SK-N-SH treated with all-trans-retinoic acid at 6 μM for 48 hours (cell line): Measurements from ENCODE around the gene TXK.

ENCODE experiments used
- ATAC-seq: fragments of 200-7000 bp; cut with Tn5 transposase; 3 replicates; pipeline ENCODE4 v1.9.1; 2020; ENCODE audit warnings: mild to moderate bottlenecking, moderate library complexity
- ARNTL ChIP-seq: fragments of 450-650 bp; formaldehyde crosslinking; IDR thresholded peaks from 2 replicates; pipeline ENCODE4 v1.5.0; 2020; ENCODE audit warnings: low read depth, mild to moderate bottlenecking, moderate library complexity, borderline replicate concordance
- BACH2 ChIP-seq: fragments of 250-450 bp; sonication (Bioruptor Pico); IDR thresholded peaks from 2 replicates; pipeline ENCODE4 v1.9.0; 2021; ENCODE audit warnings: mild to moderate bottlenecking, borderline replicate concordance
- CREB5 ChIP-seq: fragments of 250-450 bp; sonication (Bioruptor Pico); IDR thresholded peaks from 2 replicates; pipeline ENCODE4 v1.5.1; 2020; ENCODE audit warnings: low read depth, mild to moderate bottlenecking, moderate library complexity
- CSDC2 ChIP-seq: fragments of 250-450 bp; sonication (Bioruptor Pico); IDR thresholded peaks from 2 replicates; pipeline ENCODE4 v1.5.0; 2020; ENCODE audit warnings: mild to moderate bottlenecking, moderate library complexity
- ESRRG ChIP-seq: fragments of 250-450 bp; sonication (Bioruptor Pico); IDR thresholded peaks from 2 replicates; pipeline ENCODE4 v1.6.1; 2021; ENCODE audit warnings: mild to moderate bottlenecking
- GLIS3 ChIP-seq: fragments of 250-450 bp; sonication (Bioruptor Pico); IDR thresholded peaks from 2 replicates; pipeline ENCODE4 v1.5.0; 2020; ENCODE audit warnings: mild to moderate bottlenecking, moderate library complexity
- ISL1 ChIP-seq: fragments of 250-450 bp; sonication (Bioruptor Pico); IDR thresholded peaks from 2 replicates; pipeline ENCODE4 v2.1.2; 2022; ENCODE audit warnings: mild to moderate bottlenecking, moderate library complexity
- OSR1 ChIP-seq: fragments of 250-450 bp; sonication (Bioruptor Pico); IDR thresholded peaks from 2 replicates; pipeline ENCODE4 v1.8.0; 2022; ENCODE audit warnings: moderate library complexity, mild to moderate bottlenecking, inconsistent platforms
- POU6F1 ChIP-seq: fragments of 250-450 bp; sonication (Bioruptor Pico); IDR thresholded peaks from 2 replicates; pipeline ENCODE4 v1.8.0; 2021; ENCODE audit warnings: low read depth, mild to moderate bottlenecking, moderate library complexity, borderline replicate concordance
- PPARA ChIP-seq: fragments of 250-450 bp; sonication (Bioruptor Pico); IDR thresholded peaks from 2 replicates; pipeline ENCODE4 v1.5.0; 2020; ENCODE audit warnings: mild to moderate bottlenecking, borderline replicate concordance
- RARB ChIP-seq: fragments of 250-450 bp; sonication (Bioruptor Pico); IDR thresholded peaks from 2 replicates; pipeline ENCODE4 v1.8.0; 2021; ENCODE audit warnings: mild to moderate bottlenecking, moderate library complexity
- SNAI2 ChIP-seq: fragments of 250-450 bp; sonication (Bioruptor Pico); IDR thresholded peaks from 2 replicates; pipeline ENCODE4 v1.5.0; 2020; ENCODE audit warnings: mild to moderate bottlenecking, moderate library complexity
- TCF4 ChIP-seq: fragments of 250-450 bp; sonication (Bioruptor Pico); IDR thresholded peaks from 2 replicates; pipeline ENCODE4 v1.8.0; 2021; ENCODE audit warnings: mild to moderate bottlenecking, moderate library complexity, borderline replicate concordance
- TOX ChIP-seq: fragments of 250-450 bp; sonication (Bioruptor Pico); IDR thresholded peaks from 2 replicates; pipeline ENCODE4 v1.8.0; 2021; ENCODE audit warnings: mild to moderate bottlenecking, moderate library complexity, borderline replicate concordance
- ZC3H10 ChIP-seq: fragments of 250-450 bp; sonication (Bioruptor Pico); IDR thresholded peaks from 2 replicates; pipeline ENCODE4 v1.5.1; 2021; ENCODE audit warnings: mild to moderate bottlenecking, moderate library complexity
- ZFP3 ChIP-seq: fragments of 250-450 bp; sonication (Bioruptor Pico); IDR thresholded peaks from 2 replicates; pipeline ENCODE4 v1.5.0; 2020; ENCODE audit warnings: mild to moderate bottlenecking, moderate library complexity
- ZFP30 ChIP-seq: fragments of 450-650 bp; formaldehyde crosslinking; IDR thresholded peaks from 2 replicates; pipeline ENCODE4 v1.5.0; 2022; ENCODE audit warnings: mild to moderate bottlenecking, moderate library complexity
- ZNF565 ChIP-seq: fragments of 450-650 bp; formaldehyde crosslinking; conservative IDR thresholded peaks from 2 replicates; pipeline ENCODE4 v1.5.0; 2020; ENCODE audit warnings: low read depth, mild to moderate bottlenecking, moderate library complexity
- ZNF70 ChIP-seq: fragments of 450-650 bp; formaldehyde crosslinking; IDR thresholded peaks from 2 replicates; pipeline ENCODE4 v1.5.0; 2020; ENCODE audit warnings: mild to moderate bottlenecking, moderate library complexity
- ZNF8 ChIP-seq: fragments of 450-650 bp; formaldehyde crosslinking; IDR thresholded peaks from 2 replicates; pipeline ENCODE4 v1.5.0; 2020; ENCODE audit warnings: mild to moderate bottlenecking, moderate library complexity
- TF ChIP-seq, protein P1 (sequence below): fragments of 250-450 bp; sonication (Bioruptor Pico); IDR thresholded peaks from 2 replicates; pipeline ENCODE4 v1.5.0; 2020; ENCODE audit warnings: mild to moderate bottlenecking, moderate library complexity
- TF ChIP-seq, protein P2 (sequence below): fragments of 250-450 bp; sonication (Bioruptor Pico); IDR thresholded peaks from 2 replicates; pipeline ENCODE4 v1.8.0; 2020; ENCODE audit warnings: mild to moderate bottlenecking, moderate library complexity, borderline replicate concordance
- TF ChIP-seq, protein P3 (sequence below): fragments of 250-450 bp; sonication (Bioruptor Pico); IDR thresholded peaks from 2 replicates; pipeline ENCODE4 v1.5.1; 2021; ENCODE audit warnings: mild to moderate bottlenecking, moderate library complexity

TXK gene

DNA sequence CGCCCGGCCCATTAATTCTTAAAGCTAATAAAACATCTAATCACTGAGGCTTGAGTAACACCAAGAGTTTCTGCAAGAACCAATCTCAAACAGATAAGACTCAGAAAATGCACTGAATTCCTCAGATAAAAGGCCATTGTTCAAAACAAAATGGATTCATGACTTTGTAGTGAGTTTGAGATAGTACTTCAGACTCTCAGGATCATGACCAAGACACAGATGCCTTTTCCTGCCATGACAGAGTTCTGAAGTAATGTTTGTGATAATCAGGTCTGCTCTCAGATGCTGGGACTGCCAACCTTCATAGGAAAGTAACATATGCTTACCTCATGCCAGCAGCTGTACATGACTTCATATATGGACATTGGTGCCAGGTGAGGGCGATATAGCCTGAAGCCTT is 62.9 kb downstream of the TXK start:
- TF ChIP-seq ESRRG (CRISPR knock-in tag) (no peak), ZNF70 (CRISPR knock-in tag) (no peak), ISL1 (0 out of 2 replicates have a peak, but pooled peaks have one; percentile 21), ARNTL (CRISPR knock-in tag) (no peak)
- no peak for ATAC-seq

DNA sequence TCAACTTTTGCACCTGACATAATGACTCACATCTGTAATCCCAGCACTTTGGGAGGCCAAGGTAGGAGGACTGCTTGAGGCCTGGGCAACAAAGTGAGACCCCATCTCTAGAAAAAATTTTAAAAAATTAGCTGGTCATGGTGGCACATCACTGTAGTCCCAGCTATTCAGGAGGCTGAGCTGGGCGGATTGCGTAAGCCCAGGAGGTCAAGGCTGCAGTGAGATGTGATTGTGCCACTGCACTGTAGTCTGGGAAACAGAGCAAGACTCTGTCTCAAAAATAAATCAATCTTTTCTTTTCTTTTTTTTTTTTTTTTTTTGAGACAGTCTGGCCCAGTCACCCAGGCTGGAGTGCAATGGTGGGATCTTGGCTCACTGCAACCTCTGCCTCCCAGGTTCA is 65.0 kb downstream of the TXK start:
- ATAC-seq = no peak
- TF ChIP-seq GLIS3 (CRISPR knock-in tag) = no peak
- no peak for TF ChIP-seq CREB5
- no peak for TF ChIP-seq SNAI2
- TF ChIP-seq TCF4 (CRISPR knock-in tag) = no peak
- no peak for TF ChIP-seq ZFP3 (CRISPR knock-in tag)
- TF ChIP-seq, protein P1, sequence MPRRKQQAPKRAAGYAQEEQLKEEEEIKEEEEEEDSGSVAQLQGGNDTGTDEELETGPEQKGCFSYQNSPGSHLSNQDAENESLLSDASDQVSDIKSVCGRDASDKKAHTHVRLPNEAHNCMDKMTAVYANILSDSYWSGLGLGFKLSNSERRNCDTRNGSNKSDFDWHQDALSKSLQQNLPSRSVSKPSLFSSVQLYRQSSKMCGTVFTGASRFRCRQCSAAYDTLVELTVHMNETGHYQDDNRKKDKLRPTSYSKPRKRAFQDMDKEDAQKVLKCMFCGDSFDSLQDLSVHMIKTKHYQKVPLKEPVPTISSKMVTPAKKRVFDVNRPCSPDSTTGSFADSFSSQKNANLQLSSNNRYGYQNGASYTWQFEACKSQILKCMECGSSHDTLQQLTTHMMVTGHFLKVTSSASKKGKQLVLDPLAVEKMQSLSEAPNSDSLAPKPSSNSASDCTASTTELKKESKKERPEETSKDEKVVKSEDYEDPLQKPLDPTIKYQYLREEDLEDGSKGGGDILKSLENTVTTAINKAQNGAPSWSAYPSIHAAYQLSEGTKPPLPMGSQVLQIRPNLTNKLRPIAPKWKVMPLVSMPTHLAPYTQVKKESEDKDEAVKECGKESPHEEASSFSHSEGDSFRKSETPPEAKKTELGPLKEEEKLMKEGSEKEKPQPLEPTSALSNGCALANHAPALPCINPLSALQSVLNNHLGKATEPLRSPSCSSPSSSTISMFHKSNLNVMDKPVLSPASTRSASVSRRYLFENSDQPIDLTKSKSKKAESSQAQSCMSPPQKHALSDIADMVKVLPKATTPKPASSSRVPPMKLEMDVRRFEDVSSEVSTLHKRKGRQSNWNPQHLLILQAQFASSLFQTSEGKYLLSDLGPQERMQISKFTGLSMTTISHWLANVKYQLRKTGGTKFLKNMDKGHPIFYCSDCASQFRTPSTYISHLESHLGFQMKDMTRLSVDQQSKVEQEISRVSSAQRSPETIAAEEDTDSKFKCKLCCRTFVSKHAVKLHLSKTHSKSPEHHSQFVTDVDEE = no peak
- no peak for TF ChIP-seq PPARA (CRISPR knock-in tag)
- no peak for TF ChIP-seq POU6F1 (CRISPR knock-in tag)
- TF ChIP-seq ISL1 = no peak
- TF ChIP-seq ARNTL (CRISPR knock-in tag) = no peak
- TF ChIP-seq ZNF8 (CRISPR knock-in tag) = no peak
- TF ChIP-seq CSDC2 = no peak
- TF ChIP-seq RARB (CRISPR knock-in tag) = no peak
- TF ChIP-seq ZFP30 (CRISPR knock-in tag) = no peak
- no peak for TF ChIP-seq BACH2 (CRISPR knock-in tag)
- TF ChIP-seq ESRRG (CRISPR knock-in tag) = no peak
- no peak for TF ChIP-seq ZC3H10 (CRISPR knock-in tag)
- TF ChIP-seq, all 23 proteins: peak for 0

- ATAC-seq = no peak
- TF ChIP-seq ZNF8 (CRISPR knock-in tag) (no peak), ZC3H10 (CRISPR knock-in tag) (no peak), ARNTL (CRISPR knock-in tag) (no peak), TOX (no peak), ESRRG (CRISPR knock-in tag) (no peak), BACH2 (CRISPR knock-in tag) (no peak), TCF4 (CRISPR knock-in tag) (no peak), ZFP3 (CRISPR knock-in tag) (no peak), OSR1 (no peak), PPARA (CRISPR knock-in tag) (no peak), ZNF70 (CRISPR knock-in tag) (no peak), CREB5 (no peak), SNAI2 (no peak), ZFP30 (CRISPR knock-in tag) (no peak), CSDC2 (no peak), ZNF565 (CRISPR knock-in tag) (no peak)
- TF ChIP-seq, protein P2, sequence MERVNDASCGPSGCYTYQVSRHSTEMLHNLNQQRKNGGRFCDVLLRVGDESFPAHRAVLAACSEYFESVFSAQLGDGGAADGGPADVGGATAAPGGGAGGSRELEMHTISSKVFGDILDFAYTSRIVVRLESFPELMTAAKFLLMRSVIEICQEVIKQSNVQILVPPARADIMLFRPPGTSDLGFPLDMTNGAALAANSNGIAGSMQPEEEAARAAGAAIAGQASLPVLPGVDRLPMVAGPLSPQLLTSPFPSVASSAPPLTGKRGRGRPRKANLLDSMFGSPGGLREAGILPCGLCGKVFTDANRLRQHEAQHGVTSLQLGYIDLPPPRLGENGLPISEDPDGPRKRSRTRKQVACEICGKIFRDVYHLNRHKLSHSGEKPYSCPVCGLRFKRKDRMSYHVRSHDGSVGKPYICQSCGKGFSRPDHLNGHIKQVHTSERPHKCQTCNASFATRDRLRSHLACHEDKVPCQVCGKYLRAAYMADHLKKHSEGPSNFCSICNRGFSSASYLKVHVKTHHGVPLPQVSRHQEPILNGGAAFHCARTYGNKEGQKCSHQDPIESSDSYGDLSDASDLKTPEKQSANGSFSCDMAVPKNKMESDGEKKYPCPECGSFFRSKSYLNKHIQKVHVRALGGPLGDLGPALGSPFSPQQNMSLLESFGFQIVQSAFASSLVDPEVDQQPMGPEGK (CRISPR knock-in tag) = no peak
- TF ChIP-seq, protein P1 = no peak
- TF ChIP-seq, protein P3, sequence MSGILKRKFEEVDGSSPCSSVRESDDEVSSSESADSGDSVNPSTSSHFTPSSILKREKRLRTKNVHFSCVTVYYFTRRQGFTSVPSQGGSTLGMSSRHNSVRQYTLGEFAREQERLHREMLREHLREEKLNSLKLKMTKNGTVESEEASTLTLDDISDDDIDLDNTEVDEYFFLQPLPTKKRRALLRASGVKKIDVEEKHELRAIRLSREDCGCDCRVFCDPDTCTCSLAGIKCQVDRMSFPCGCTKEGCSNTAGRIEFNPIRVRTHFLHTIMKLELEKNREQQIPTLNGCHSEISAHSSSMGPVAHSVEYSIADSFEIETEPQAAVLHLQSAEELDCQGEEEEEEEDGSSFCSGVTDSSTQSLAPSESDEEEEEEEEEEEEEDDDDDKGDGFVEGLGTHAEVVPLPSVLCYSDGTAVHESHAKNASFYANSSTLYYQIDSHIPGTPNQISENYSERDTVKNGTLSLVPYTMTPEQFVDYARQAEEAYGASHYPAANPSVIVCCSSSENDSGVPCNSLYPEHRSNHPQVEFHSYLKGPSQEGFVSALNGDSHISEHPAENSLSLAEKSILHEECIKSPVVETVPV (CRISPR knock-in tag) = no peak
These were observed 65.9 kb downstream of the TXK start for GRCh38 chr4:48068182-48068581.
